Activated B cell treated with CpG ODN at 0.5 μM for 24 hours (primary cell): ENCODE measurements around the gene ZNF672. TPM values are rescaled to one million over a fixed set of nuclear protein-coding genes. Genes with fewer than 3 reads are reported as not detected.
A peak's percentile ranks its signal among the peaks of the same experiment; 100 is the strongest.

Experiments
- ATAC-seq: fragments of 200-7000 bp; cut with Tn5 transposase; one replicate; pipeline ENCODE4 v1.10.0; 2021; ENCODE audit warnings: low read depth, mild to moderate bottlenecking, moderate library complexity
- CTCF ChIA-PET: fragments of 350-600 bp; sonication (Branson Sonifier 250); formaldehyde crosslinking; loops from one replicate; lab custom pipeline; 2021; ENCODE audit warnings: antibody characterized with exemption; lab: Charles Lee
- POLR2A ChIA-PET: fragments of 350-600 bp; sonication (Branson Sonifier 250); formaldehyde crosslinking; loops from one replicate; lab custom pipeline; 2021; ENCODE audit warnings: antibody characterized with exemption; lab: Charles Lee
- DNase-seq: peaks from one replicate; pipeline ENCODE4 v3.0.0; 2022
- H3K27ac Mint-ChIP-seq: one replicate; pipeline ENCODE4 v1.8.0; 2020; ENCODE audit warnings: mixed read lengths
- H3K27me3 Mint-ChIP-seq: one replicate; pipeline ENCODE4 v1.8.0; 2021; ENCODE audit warnings: mixed read lengths
- H3K36me3 Mint-ChIP-seq: one replicate; pipeline ENCODE4 v1.8.0; 2021; ENCODE audit warnings: low read depth, mixed read lengths
- H3K4me1 Mint-ChIP-seq: one replicate; pipeline ENCODE4 v1.8.0; 2021; ENCODE audit warnings: mixed read lengths
- H3K4me3 Mint-ChIP-seq: one replicate; pipeline ENCODE4 v1.8.0; 2020; ENCODE audit warnings: mild to moderate bottlenecking, mixed read lengths
- H3K9me3 Mint-ChIP-seq: one replicate; pipeline ENCODE4 v1.8.0; 2020; ENCODE audit warnings: mixed read lengths
- CTCF ChIP-seq: fragments of 200-600 bp; IDR thresholded peaks from one replicate; pipeline ENCODE4 v1.8.0; 2022; ENCODE audit warnings: antibody characterized with exemption, mild to moderate bottlenecking
- intact Hi-C: fragments of 100-400 bp; cut with micrococcal nuclease; formaldehyde crosslinking; loops from one replicate; pipeline ENCODE4 v1.15.1; 2024
- total RNA-seq: library from RNA; stranded (reverse); gene quantifications from 2 replicates; pipeline ENCODE4 v1.2.3, GENCODE V29; 2022

The ZNF672 gene
- total RNA-seq, 1 donor from 2014 or later, result 47.0 TPM

- POLR2A ChIA-PET, result no interaction called here
- no peaks in the 10 kb centered on the region for H3K27me3 Mint-ChIP-seq
These were observed 21.0 kb upstream of the ZNF672 start for GRCh38 chr1:248817065-248817464.

GRCh38 chr1:248818505-248819374, 19.3 kb upstream of the ZNF672 start:
- peak overlapping the region; percentile 28 for H3K4me3 Mint-ChIP-seq
- H3K27me3 Mint-ChIP-seq, result no peaks in the 10 kb centered on the region
- ATAC-seq (peak; percentile 60), DNase-seq (no peak)
- H3K4me1 Mint-ChIP-seq, result peaks cover 67% of the 10 kb centered on the region
- H3K27ac Mint-ChIP-seq, result peak overlapping the region; percentile 59
- peaks cover 70% of the 10 kb centered on the region for H3K36me3 Mint-ChIP-seq
- POLR2A ChIA-PET, result interaction anchor here (0.5 to 1.2 kb wide), 3 partner anchors 19 to 80 kb away, joined by 3 to 4 read pairs (median 3); partner anchors contain the start of gene ZNF672
- TF ChIP-seq CTCF, result no peak
- CTCF ChIA-PET, result no interaction called here
- no peaks in the 10 kb centered on the region for H3K9me3 Mint-ChIP-seq
- intact Hi-C loops, result no loop called here

More at GRCh38 chr1:248817065-248817464, 21.0 kb upstream of the ZNF672 start:
- DNase-seq (no peak), ATAC-seq (no peak)
- CTCF ChIA-PET, result no interaction called here
- no peak overlapping the region for H3K27ac Mint-ChIP-seq
- H3K9me3 Mint-ChIP-seq, result no peaks in the 10 kb centered on the region
- intact Hi-C loops, result no loop called here
- no peak for TF ChIP-seq CTCF
- peaks cover 52% of the 10 kb centered on the region for H3K4me1 Mint-ChIP-seq
- H3K36me3 Mint-ChIP-seq, result peaks cover 75% of the 10 kb centered on the region
- no peak overlapping the region for H3K4me3 Mint-ChIP-seq

GRCh38 chr1:248820041-248820585, 17.9 kb upstream of the ZNF672 start:
- Mint-ChIP-seq H3K4me1 (peaks cover 81% of the 10 kb centered on the region), H3K27me3 (no peaks in the 10 kb centered on the region), H3K36me3 (peaks cover 67% of the 10 kb centered on the region), H3K27ac (no peak overlapping the region), H3K4me3 (no peak overlapping the region), H3K9me3 (no peaks in the 10 kb centered on the region)
- DNase-seq (no peak), ATAC-seq (no peak)
- POLR2A ChIA-PET, result interaction anchor here (1.2 kb wide), 1 partner anchor 18 kb away, joined by 3 read pairs; the partner anchor contains the start of gene ZNF672
- CTCF ChIA-PET, result interaction anchor here (1.9 to 2.5 kb wide), 2 partner anchors 13 to 197 kb away, joined by 6 to 9 read pairs; no protein-coding TSS in a partner anchor
- intact Hi-C loops, result no loop called here
- no peak for TF ChIP-seq CTCF

GRCh38 chr1:248821101-248821500, 16.9 kb upstream of the ZNF672 start:
- CTCF ChIA-PET, result interaction anchor here (1.9 to 2.5 kb wide), 2 partner anchors 14 to 198 kb away, joined by 6 to 9 read pairs; no protein-coding TSS in a partner anchor
- no peak overlapping the region for H3K27ac Mint-ChIP-seq

More at GRCh38 chr1:248821101-248821500, 16.9 kb upstream of the ZNF672 start:
- intact Hi-C loops, result no loop called here
- ATAC-seq, result no peak
- peaks cover 89% of the 10 kb centered on the region for H3K4me1 Mint-ChIP-seq
- H3K36me3 Mint-ChIP-seq, result peaks cover 68% of the 10 kb centered on the region
- TF ChIP-seq CTCF, result no peak
- no peak for DNase-seq
- no peaks in the 10 kb centered on the region for H3K27me3 Mint-ChIP-seq
- H3K9me3 Mint-ChIP-seq, result no peaks in the 10 kb centered on the region
- POLR2A ChIA-PET, result no interaction called here
- no peak overlapping the region for H3K4me3 Mint-ChIP-seq
